ENCODE measurements around the gene LMOD3. TPM values are rescaled to one million over a fixed set of nuclear protein-coding genes. Genes with fewer than 3 reads are reported as not detected.
A peak's percentile ranks its signal among the peaks of the same experiment; 100 is the strongest.

LMOD3 gene
- total RNA-seq, 2 donors from 2014 or later = 33.1 to 110 TPM

DNA sequence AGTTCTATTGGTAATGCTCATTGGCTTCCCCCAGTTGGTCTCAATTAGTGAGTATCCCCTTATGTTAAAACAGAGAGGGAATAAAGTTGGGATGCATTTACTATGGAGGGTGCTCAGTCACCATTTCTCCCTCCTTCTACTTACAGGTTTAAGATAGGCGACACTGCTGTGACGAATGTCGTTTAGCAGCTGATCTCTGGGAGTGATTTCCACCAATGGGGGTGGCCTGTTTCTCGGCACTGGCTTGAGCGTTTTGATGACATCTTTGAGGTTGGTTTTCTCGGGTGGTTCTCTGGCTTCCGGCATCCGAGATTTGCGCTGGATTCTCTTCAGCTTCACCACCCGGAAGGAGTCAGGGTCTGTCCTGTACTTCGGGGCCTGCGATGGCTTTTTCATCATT is 3.8 kb downstream of the LMOD3 start:
- Histone ChIP-seq H3K4me3 (no peak overlapping the region), H3K9me3 (no peaks in the 10 kb centered on the region), H3K27ac (no peak overlapping the region), H3K27me3 (no peaks in the 10 kb centered on the region), H3K36me3 (no peaks in the 10 kb centered on the region), H3K4me1 (peaks cover 0 to 15% of the 10 kb centered on the region in 2 donors)
- DNase-seq (ENCODE audit: low spot score) = no peak
- TF ChIP-seq, protein P1, sequence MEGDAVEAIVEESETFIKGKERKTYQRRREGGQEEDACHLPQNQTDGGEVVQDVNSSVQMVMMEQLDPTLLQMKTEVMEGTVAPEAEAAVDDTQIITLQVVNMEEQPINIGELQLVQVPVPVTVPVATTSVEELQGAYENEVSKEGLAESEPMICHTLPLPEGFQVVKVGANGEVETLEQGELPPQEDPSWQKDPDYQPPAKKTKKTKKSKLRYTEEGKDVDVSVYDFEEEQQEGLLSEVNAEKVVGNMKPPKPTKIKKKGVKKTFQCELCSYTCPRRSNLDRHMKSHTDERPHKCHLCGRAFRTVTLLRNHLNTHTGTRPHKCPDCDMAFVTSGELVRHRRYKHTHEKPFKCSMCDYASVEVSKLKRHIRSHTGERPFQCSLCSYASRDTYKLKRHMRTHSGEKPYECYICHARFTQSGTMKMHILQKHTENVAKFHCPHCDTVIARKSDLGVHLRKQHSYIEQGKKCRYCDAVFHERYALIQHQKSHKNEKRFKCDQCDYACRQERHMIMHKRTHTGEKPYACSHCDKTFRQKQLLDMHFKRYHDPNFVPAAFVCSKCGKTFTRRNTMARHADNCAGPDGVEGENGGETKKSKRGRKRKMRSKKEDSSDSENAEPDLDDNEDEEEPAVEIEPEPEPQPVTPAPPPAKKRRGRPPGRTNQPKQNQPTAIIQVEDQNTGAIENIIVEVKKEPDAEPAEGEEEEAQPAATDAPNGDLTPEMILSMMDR (IDR thresholded peaks at IDR 0.05) = no peak

DNA sequence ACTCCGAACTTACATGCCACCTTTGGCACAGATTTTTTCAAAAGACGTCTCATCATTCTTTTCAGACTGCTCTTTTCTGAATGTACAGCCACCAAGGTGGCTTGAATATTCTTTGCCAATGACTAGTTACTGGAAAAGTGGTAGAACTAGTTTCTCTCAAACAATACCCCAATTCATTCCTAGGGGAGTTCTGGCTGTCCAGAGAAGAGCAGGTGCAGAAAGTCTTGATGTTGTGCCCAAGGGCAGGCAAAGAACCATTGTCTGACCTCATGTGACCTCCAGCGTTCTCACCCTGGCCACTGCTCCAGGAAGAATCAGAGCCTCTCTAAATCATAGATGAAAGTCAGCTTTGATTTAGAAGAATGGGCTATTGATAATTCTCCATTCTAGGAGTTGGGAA is 5.5 kb downstream of the LMOD3 start:
- no peaks in the 10 kb centered on the region for H3K27me3 ChIP-seq
- TF ChIP-seq, protein P1 (IDR thresholded peaks at IDR 0.05) = no peak
- H3K4me3 ChIP-seq = no peak overlapping the region
- no peaks in the 10 kb centered on the region for H3K36me3 ChIP-seq
- H3K27ac ChIP-seq = peak overlapping the region; percentile 61 to 77
- no peaks in the 10 kb centered on the region for H3K9me3 ChIP-seq
- H3K4me1 ChIP-seq = peaks cover 0 to 14% of the 10 kb centered on the region in 2 donors
- DNase-seq (ENCODE audit: low spot score) = no peak

DNA sequence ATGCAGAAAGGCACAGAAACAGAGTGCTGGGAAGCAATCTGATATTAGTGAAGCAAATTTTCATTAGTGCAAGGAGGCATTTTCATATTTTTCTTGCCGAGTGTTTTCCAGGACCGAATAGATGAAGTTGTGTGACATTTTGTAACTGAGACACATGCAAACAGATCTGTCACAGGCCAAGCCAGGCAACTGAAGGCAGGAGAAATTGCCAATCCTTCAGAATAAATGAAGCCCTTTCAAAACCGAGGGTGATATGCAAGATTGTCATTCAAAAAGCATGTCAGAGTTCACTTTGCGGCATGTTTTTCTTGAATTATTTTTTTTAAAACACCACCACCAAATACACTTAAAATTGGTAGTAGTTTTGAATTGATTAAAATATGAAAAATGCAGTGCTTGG is 6.2 kb downstream of the LMOD3 start:
- Histone ChIP-seq H3K4me1 (peaks cover 0 to 14% of the 10 kb centered on the region in 2 donors), H3K4me3 (peak overlapping the region; percentile 7 to 17), H3K27ac (peak overlapping the region; percentile 61 to 77)

DNA sequence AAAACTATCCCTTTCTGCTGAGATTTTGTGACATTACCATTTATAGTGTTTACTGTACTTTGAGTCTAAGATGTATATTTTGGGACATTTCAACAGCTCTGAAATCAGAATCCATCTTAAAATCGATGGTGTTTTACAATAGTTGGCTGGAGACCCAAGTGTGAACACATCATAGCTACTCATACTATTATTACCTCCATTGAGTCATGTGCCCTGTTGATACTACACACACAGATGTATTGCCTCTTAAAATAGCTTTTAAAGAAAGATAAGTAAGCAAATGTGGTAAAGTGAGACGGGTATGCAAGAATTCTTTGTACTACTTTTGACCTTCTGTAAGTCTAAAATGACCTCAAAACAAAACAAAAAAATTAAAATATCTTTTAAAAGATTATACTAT is 6.7 kb downstream of the LMOD3 start:
- no peaks in the 10 kb centered on the region for H3K9me3 ChIP-seq
- H3K4me1 ChIP-seq = peaks cover 0 to 14% of the 10 kb centered on the region in 2 donors
- H3K27ac ChIP-seq = peak overlapping the region; percentile 61 to 77
- DNase-seq (ENCODE audit: low spot score) = no peak
- H3K4me3 ChIP-seq = peak overlapping the region; percentile 7 to 17
- no peaks in the 10 kb centered on the region for H3K27me3 ChIP-seq
- TF ChIP-seq, protein P1 (IDR thresholded peaks at IDR 0.05) = no peak
- H3K36me3 ChIP-seq = no peaks in the 10 kb centered on the region

More for the DNA sequence above, 6.2 kb downstream of the LMOD3 start:
- DNase-seq (ENCODE audit: low spot score) = no peak
- Histone ChIP-seq H3K36me3 (no peaks in the 10 kb centered on the region), H3K27me3 (no peaks in the 10 kb centered on the region), H3K9me3 (no peaks in the 10 kb centered on the region)
- TF ChIP-seq, protein P1 (IDR thresholded peaks at IDR 0.05) = no peak

DNA sequence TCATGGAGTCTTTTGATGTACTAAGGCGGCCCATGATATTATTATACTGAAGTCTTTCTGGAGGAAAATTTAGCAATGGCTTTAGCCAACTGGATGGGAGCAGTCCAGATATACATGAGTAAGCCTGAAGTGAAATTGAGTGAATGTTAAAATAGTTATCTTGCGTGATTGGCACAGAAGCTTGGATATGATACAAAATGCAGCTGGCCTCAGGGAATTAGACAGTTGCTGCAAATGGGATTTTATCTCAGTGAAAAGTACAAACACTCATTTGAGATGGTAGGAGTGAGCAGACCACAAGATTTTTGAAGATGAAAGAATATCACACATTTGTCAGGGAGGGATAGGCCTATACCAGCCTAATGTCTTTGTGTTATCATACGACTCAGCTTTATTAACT is 8.9 kb downstream of the LMOD3 start:
- TF ChIP-seq, protein P1 (IDR thresholded peaks at IDR 0.05) = no peak
- Histone ChIP-seq H3K9me3 (no peaks in the 10 kb centered on the region), H3K4me1 (peaks cover 0 to 14% of the 10 kb centered on the region in 2 donors), H3K27me3 (no peaks in the 10 kb centered on the region), H3K36me3 (peaks cover 2% of the 10 kb centered on the region), H3K27ac (peak overlapping the region; percentile 61 to 77), H3K4me3 (no peak overlapping the region)
- no peak for DNase-seq (ENCODE audit: low spot score)

DNA sequence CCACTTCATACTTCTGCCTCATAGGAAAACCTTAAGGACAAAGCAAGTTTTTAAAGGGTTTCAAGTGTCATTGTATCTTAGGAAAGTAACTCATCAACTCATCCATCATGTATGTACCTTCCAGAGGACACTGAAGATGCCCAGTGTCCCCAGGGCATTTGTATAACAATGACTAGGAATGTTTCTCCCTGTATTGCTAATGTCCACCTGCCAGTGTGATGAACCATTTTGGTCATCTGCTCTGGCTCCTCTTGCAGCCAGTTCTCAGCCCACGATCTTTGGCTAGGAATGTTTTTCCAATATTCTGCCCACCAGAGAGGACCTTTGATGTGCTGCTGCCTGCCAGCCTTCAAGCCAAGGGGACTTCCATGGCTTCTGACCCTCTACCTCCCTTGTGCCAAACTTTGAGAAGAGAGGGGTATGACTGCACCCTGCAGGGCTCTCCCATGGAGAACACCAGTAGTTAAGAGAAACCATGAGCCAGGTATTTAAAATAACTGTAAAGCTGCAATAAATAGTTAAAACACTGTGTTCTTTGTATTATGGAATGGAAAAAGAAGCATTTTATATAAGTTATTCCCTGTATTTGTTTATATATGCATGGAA is 11.4 kb downstream of the LMOD3 start:
- Histone ChIP-seq H3K4me3 (no peak overlapping the region), H3K9me3 (no peaks in the 10 kb centered on the region), H3K27ac (no peak overlapping the region), H3K36me3 (peaks cover 8% of the 10 kb centered on the region), H3K27me3 (no peaks in the 10 kb centered on the region), H3K4me1 (peaks cover 0 to 18% of the 10 kb centered on the region in 2 donors)
- TF ChIP-seq, protein P1 (IDR thresholded peaks at IDR 0.05) = no peak
- no peak for DNase-seq (ENCODE audit: low spot score)
